ENCODE measurements around the gene TMEM69. TPM values are rescaled to one million over a fixed set of nuclear protein-coding genes. Genes with fewer than 3 reads are reported as not detected.
A peak's percentile ranks its signal among the peaks of the same experiment; 100 is the strongest.
"Not testable (repeated sequence)": the region's sequence is repeated elsewhere in the genome, so short reads cannot be mapped to it uniquely, and the experiment has no call there.

Gene TMEM69
- polyA plus RNA-seq, 1 donor, result 42.7 TPM

- not testable (repeated sequence) for DNase-seq; H3K4me3 ChIP-seq (ENCODE audit: low read length); H3K27ac ChIP-seq (ENCODE audit: low read length); H3K27me3 ChIP-seq (ENCODE audit: control insufficient read depth, insufficient read depth, low read length); H3K36me3 ChIP-seq (ENCODE audit: control insufficient read depth, insufficient read depth, low read length); H3K9me3 ChIP-seq (ENCODE audit: control insufficient read depth, low read depth, low read length)
- no CpG with 5 or more reads among the region's 7 CpGs for WGBS (ENCODE audit: insufficient coverage, low lambda C conversion rate)
- H3K4me1 ChIP-seq (ENCODE audit: control insufficient read depth, insufficient read depth, low read length), result peaks cover 12% of the 10 kb centered on the region
Measured at GRCh38 chr1:45676553-45676952, 11.4 kb upstream of the TMEM69 start.

DNA sequence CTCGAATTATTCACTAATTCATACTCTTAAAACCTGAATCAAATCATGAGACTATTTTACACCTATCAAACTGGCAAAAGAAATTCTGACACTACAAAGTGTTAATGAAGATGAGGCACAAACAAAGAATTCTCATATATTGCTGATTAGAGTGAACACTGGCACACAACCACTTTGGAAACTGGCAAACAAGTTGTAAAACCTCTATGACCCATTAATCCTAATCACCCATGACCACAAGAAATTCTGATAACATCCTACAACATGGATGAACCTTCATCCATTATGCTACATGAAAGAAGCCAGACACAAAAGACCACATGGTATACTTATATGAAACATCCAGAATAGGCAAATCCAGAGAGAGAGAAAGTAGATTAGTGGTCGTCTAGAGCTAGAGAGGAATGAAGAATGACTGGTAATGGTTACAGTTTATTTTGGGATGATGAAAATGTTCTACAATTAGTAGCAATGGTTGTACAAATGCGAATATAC lies 10.2 kb upstream of the TMEM69 start:
- peaks cover 12% of the 10 kb centered on the region for H3K4me1 ChIP-seq (ENCODE audit: control insufficient read depth, insufficient read depth, low read length)
- no peak overlapping the region for H3K4me3 ChIP-seq (ENCODE audit: low read length)
- no peaks in the 10 kb centered on the region for H3K27me3 ChIP-seq (ENCODE audit: control insufficient read depth, insufficient read depth, low read length)
- no peaks in the 10 kb centered on the region for H3K9me3 ChIP-seq (ENCODE audit: control insufficient read depth, low read depth, low read length)
- no peak overlapping the region for H3K27ac ChIP-seq (ENCODE audit: low read length)
- H3K36me3 ChIP-seq (ENCODE audit: control insufficient read depth, insufficient read depth, low read length), result peaks cover 2% of the 10 kb centered on the region
- WGBS (ENCODE audit: insufficient coverage, low lambda C conversion rate), result 70% methylated on average over 3 of the region's 3 CpGs
- no peak for DNase-seq

DNA sequence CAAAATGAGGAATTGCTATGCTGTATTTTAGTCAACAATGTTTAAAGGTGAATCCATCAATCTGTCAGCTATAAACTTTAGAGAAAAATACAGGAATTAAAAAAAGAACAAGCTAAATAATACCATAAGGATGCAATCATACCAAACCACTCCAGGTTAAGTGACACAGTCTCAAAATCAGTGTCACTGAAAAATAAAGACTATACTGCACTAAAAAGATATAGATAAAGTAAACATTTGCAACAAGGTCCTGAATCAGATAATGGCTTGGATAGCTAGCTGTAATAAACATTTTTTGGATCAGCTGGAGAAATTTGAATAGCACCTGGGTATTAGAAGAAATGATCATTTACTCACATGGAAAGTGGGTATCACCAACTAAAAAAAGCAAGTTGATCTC lies 9.5 kb upstream of the TMEM69 start:
- Histone ChIP-seq H3K4me1 (ENCODE audit: control insufficient read depth, insufficient read depth, low read length) (peaks cover 12% of the 10 kb centered on the region), H3K27ac (ENCODE audit: low read length) (no peak overlapping the region), H3K9me3 (ENCODE audit: control insufficient read depth, low read depth, low read length) (no peaks in the 10 kb centered on the region)

GRCh38 chr1:45679123-45679522 lies 8.9 kb upstream of the TMEM69 start:
- H3K36me3 ChIP-seq (ENCODE audit: control insufficient read depth, insufficient read depth, low read length), result peaks cover 2% of the 10 kb centered on the region
- no peak overlapping the region for H3K4me3 ChIP-seq (ENCODE audit: low read length)
- H3K27ac ChIP-seq (ENCODE audit: low read length), result no peak overlapping the region
- no peaks in the 10 kb centered on the region for H3K9me3 ChIP-seq (ENCODE audit: control insufficient read depth, low read depth, low read length)
- WGBS (ENCODE audit: insufficient coverage, low lambda C conversion rate), result no CpG with 5 or more reads among the region's 3 CpGs
- no peaks in the 10 kb centered on the region for H3K27me3 ChIP-seq (ENCODE audit: control insufficient read depth, insufficient read depth, low read length)
- peaks cover 12% of the 10 kb centered on the region for H3K4me1 ChIP-seq (ENCODE audit: control insufficient read depth, insufficient read depth, low read length)
- no peak for DNase-seq

More for the DNA sequence above, 9.5 kb upstream of the TMEM69 start:
- DNase-seq, result no peak
- Histone ChIP-seq H3K36me3 (ENCODE audit: control insufficient read depth, insufficient read depth, low read length) (peaks cover 2% of the 10 kb centered on the region), H3K27me3 (ENCODE audit: control insufficient read depth, insufficient read depth, low read length) (no peaks in the 10 kb centered on the region), H3K4me3 (ENCODE audit: low read length) (no peak overlapping the region)

DNA sequence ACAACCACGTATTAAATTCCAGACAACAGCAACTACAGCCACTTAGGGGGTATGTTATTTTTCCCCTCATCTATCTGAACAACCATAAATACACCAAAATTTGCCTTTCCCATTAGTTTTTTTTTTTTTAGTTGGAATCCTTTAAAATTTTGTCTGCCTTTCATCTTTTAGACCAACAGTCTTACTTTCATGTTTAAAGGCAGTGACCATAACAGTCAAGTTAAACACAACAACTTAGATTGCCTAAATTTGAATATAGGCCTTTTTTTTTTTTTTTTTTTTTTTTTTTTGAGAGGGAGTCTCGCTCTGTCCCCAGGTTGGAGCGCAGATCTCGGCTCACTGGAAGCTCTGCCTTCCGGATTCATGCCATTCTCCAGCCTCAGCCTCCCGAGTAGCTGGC lies 5.0 kb upstream of the TMEM69 start:
- H3K36me3 ChIP-seq (ENCODE audit: control insufficient read depth, insufficient read depth, low read length), result peaks cover 2% of the 10 kb centered on the region
- H3K9me3 ChIP-seq (ENCODE audit: control insufficient read depth, low read depth, low read length), result no peaks in the 10 kb centered on the region
- WGBS (ENCODE audit: insufficient coverage, low lambda C conversion rate), result no CpG with 5 or more reads among the region's 6 CpGs
- no peak for DNase-seq
- no peak overlapping the region for H3K27ac ChIP-seq (ENCODE audit: low read length)
- no peak overlapping the region for H3K4me3 ChIP-seq (ENCODE audit: low read length)
- H3K27me3 ChIP-seq (ENCODE audit: control insufficient read depth, insufficient read depth, low read length), result no peaks in the 10 kb centered on the region
- peaks cover 15% of the 10 kb centered on the region for H3K4me1 ChIP-seq (ENCODE audit: control insufficient read depth, insufficient read depth, low read length)

GRCh38 chr1:45684402-45684801 lies 3.6 kb upstream of the TMEM69 start:
- peak overlapping the region; percentile 68 for H3K4me3 ChIP-seq (ENCODE audit: low read length)
- peaks cover 19% of the 10 kb centered on the region for H3K4me1 ChIP-seq (ENCODE audit: control insufficient read depth, insufficient read depth, low read length)
- no peak overlapping the region for H3K27ac ChIP-seq (ENCODE audit: low read length)
- WGBS (ENCODE audit: insufficient coverage, low lambda C conversion rate), result 40% methylated on average over 1 of the region's 2 CpGs
- no peaks in the 10 kb centered on the region for H3K36me3 ChIP-seq (ENCODE audit: control insufficient read depth, insufficient read depth, low read length)
- H3K27me3 ChIP-seq (ENCODE audit: control insufficient read depth, insufficient read depth, low read length), result no peaks in the 10 kb centered on the region
- no peak for DNase-seq
- H3K9me3 ChIP-seq (ENCODE audit: control insufficient read depth, low read depth, low read length), result no peaks in the 10 kb centered on the region

DNA sequence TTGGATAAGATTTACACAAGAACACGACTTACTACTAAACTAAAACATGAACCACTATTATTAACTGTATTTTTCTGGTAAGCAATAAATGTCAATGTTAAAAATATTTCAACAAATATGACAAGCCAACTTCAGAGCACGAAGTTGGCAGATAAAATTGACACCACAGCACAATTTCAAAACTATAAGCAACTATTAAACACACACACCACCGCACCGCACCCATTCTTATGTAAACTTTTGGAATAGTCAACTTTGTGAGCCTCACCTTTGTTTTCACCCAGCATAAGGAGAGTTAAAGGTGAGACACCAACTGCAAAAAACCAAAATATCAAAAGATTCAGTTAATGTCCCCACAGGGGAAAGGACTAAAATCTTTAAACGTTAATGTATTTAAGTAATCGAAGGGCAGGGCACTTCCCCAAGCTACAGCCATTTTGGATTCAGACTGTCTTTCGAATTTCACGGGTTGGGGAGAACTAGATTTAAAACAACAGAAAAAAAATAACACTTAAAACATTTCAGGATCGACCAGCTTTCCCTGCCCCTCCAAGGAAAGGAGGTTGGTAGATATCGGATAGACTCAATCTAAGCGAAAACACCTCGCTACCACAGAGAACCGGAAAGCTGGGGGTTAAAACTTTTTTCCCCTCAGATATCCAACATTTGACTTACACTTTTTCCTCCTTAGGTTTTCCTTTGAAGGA lies 2.5 kb upstream of the TMEM69 start:
- Histone ChIP-seq H3K4me3 (ENCODE audit: low read length) (peak overlapping the region; percentile 68), H3K9me3 (ENCODE audit: control insufficient read depth, low read depth, low read length) (no peaks in the 10 kb centered on the region), H3K36me3 (ENCODE audit: control insufficient read depth, insufficient read depth, low read length) (no peaks in the 10 kb centered on the region), H3K4me1 (ENCODE audit: control insufficient read depth, insufficient read depth, low read length) (peaks cover 16% of the 10 kb centered on the region), H3K27ac (ENCODE audit: low read length) (peak overlapping the region; percentile 98), H3K27me3 (ENCODE audit: control insufficient read depth, insufficient read depth, low read length) (no peaks in the 10 kb centered on the region)
- peak in 1 of 2 donors; percentile 64 for DNase-seq
- WGBS (ENCODE audit: insufficient coverage, low lambda C conversion rate), result 0% methylated on average over 2 of the region's 13 CpGs

GRCh38 chr1:45686015-45686287 lies 2.0 kb upstream of the TMEM69 start:
- DNase-seq, result peak in 1 of 2 donors; percentile 50
- WGBS (ENCODE audit: insufficient coverage, low lambda C conversion rate), result no CpG with 5 or more reads among the region's 27 CpGs

DNA sequence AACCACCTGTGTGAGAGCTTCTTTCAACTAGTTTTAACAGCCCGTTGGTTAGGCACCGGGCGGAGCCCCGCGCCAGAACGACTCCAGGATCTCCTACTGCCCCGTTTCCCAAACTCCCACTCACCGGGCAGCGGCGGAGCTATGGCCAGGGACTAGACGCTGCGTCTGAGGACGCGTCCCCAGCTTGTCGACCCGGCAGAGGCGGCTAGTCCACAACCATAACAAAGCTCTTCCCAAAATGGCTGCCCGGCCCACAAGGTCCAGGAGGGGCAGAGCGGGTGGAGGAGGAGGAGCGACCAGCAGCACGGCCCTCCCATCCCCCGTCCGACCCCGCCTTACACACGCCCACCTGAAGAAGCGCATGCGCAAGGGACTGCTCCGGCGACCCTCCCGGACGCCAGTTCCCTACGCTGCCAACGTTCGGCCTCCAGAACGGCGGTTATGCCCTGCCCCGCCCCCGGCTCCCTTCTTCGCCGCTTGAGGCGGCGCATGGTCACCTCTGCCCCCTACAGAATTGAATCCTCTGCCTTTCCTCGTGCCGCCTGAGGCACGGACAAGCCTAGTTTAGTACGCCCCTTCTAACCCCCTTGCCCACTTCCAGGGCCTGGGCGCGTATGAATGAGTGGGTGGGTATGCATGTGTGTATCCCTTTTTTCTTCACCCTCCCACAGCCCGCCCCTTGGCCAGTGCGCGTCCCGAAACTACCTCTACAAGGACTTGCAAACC lies 1.5 kb upstream of the TMEM69 start, which contains the start of gene GPBP1L1:
Gene GPBP1L1 (minus strand): TSS at position 246 of the 726 bp plus-strand sequence. CDS start 27,446 bp downstream, outside the sequence.
- no CpG with 5 or more reads among the region's 52 CpGs for WGBS (ENCODE audit: insufficient coverage, low lambda C conversion rate)
- Histone ChIP-seq H3K9me3 (ENCODE audit: control insufficient read depth, low read depth, low read length) (no peaks in the 10 kb centered on the region), H3K36me3 (ENCODE audit: control insufficient read depth, insufficient read depth, low read length) (peaks cover 6% of the 10 kb centered on the region), H3K27me3 (ENCODE audit: control insufficient read depth, insufficient read depth, low read length) (no peaks in the 10 kb centered on the region), H3K27ac (ENCODE audit: low read length) (peak within 1 kb of the TSS; percentile 98), H3K4me3 (ENCODE audit: low read length) (peak within 1 kb of the TSS; percentile 82), H3K4me1 (ENCODE audit: control insufficient read depth, insufficient read depth, low read length) (peaks cover 11% of the 10 kb centered on the region)
- DNase-seq, result peak; percentile 97 to 98

More at GRCh38 chr1:45686015-45686287, 2.0 kb upstream of the TMEM69 start:
- H3K36me3 ChIP-seq (ENCODE audit: control insufficient read depth, insufficient read depth, low read length), result peaks cover 2% of the 10 kb centered on the region
- peaks cover 15% of the 10 kb centered on the region for H3K4me1 ChIP-seq (ENCODE audit: control insufficient read depth, insufficient read depth, low read length)
- H3K9me3 ChIP-seq (ENCODE audit: control insufficient read depth, low read depth, low read length), result no peaks in the 10 kb centered on the region
- H3K4me3 ChIP-seq (ENCODE audit: low read length), result peak overlapping the region; percentile 68
- no peaks in the 10 kb centered on the region for H3K27me3 ChIP-seq (ENCODE audit: control insufficient read depth, insufficient read depth, low read length)
- H3K27ac ChIP-seq (ENCODE audit: low read length), result peak overlapping the region; percentile 98

GRCh38 chr1:45687014-45687753 lies 797 bp upstream of the TMEM69 start:
- Histone ChIP-seq H3K4me1 (ENCODE audit: control insufficient read depth, insufficient read depth, low read length) (peaks cover 11% of the 10 kb centered on the region), H3K36me3 (ENCODE audit: control insufficient read depth, insufficient read depth, low read length) (peaks cover 6% of the 10 kb centered on the region), H3K27me3 (ENCODE audit: control insufficient read depth, insufficient read depth, low read length) (no peaks in the 10 kb centered on the region), H3K4me3 (ENCODE audit: low read length) (peak overlapping the region; percentile 82), H3K9me3 (ENCODE audit: control insufficient read depth, low read depth, low read length) (no peaks in the 10 kb centered on the region), H3K27ac (ENCODE audit: low read length) (peak overlapping the region; percentile 98)
- peak; percentile 100 for DNase-seq
- WGBS (ENCODE audit: insufficient coverage, low lambda C conversion rate), result no CpG with 5 or more reads among the region's 44 CpGs
